ENCODE measurements around the gene CASS4. TPM values are rescaled to one million over a fixed set of nuclear protein-coding genes. Genes with fewer than 3 reads are reported as not detected.

The CASS4 gene
- total RNA-seq, 1 donor from 2014 or later: 0.26 TPM

- H3K27me3 Mint-ChIP-seq: no peaks in the 10 kb centered on the region
- no peak overlapping the region for H3K4me3 Mint-ChIP-seq (ENCODE audit: low read depth)
- no peaks in the 10 kb centered on the region for H3K9me3 Mint-ChIP-seq (ENCODE audit: low read depth)
- no peak for DNase-seq (ENCODE audit: low spot score, unreplicated experiment)
- H3K36me3 Mint-ChIP-seq (ENCODE audit: insufficient read depth): peaks cover 11% of the 10 kb centered on the region
- H3K4me1 Mint-ChIP-seq (ENCODE audit: low read depth): peaks cover 7% of the 10 kb centered on the region
- TF ChIP-seq CTCF (IDR thresholded peaks at IDR 0.05; ENCODE audit: unreplicated experiment): no peak
- no peak overlapping the region for H3K27ac Mint-ChIP-seq
Measured at GRCh38 chr20:56378386-56378785, 33.7 kb upstream of the CASS4 start.

- no peak overlapping the region for H3K4me3 Mint-ChIP-seq (ENCODE audit: low read depth)
- no peaks in the 10 kb centered on the region for H3K9me3 Mint-ChIP-seq (ENCODE audit: low read depth)
- no peak overlapping the region for H3K27ac Mint-ChIP-seq
- DNase-seq (ENCODE audit: low spot score, unreplicated experiment): no peak
- peaks cover 7% of the 10 kb centered on the region for H3K4me1 Mint-ChIP-seq (ENCODE audit: low read depth)
- H3K27me3 Mint-ChIP-seq: no peaks in the 10 kb centered on the region
- H3K36me3 Mint-ChIP-seq (ENCODE audit: insufficient read depth): peaks cover 17% of the 10 kb centered on the region
- TF ChIP-seq CTCF (IDR thresholded peaks at IDR 0.05; ENCODE audit: unreplicated experiment): no peak
Measured at GRCh38 chr20:56380375-56380774, 31.7 kb upstream of the CASS4 start.

GRCh38 chr20:56381501-56381900 lies 30.6 kb upstream of the CASS4 start:
- Mint-ChIP-seq H3K9me3 (ENCODE audit: low read depth) (no peaks in the 10 kb centered on the region), H3K4me1 (ENCODE audit: low read depth) (peaks cover 5% of the 10 kb centered on the region), H3K27me3 (no peaks in the 10 kb centered on the region), H3K36me3 (ENCODE audit: insufficient read depth) (peaks cover 18% of the 10 kb centered on the region), H3K27ac (no peak overlapping the region), H3K4me3 (ENCODE audit: low read depth) (no peak overlapping the region)
- no peak for TF ChIP-seq CTCF (IDR thresholded peaks at IDR 0.05; ENCODE audit: unreplicated experiment)
- no peak for DNase-seq (ENCODE audit: low spot score, unreplicated experiment)

GRCh38 chr20:56382696-56383095 lies 29.4 kb upstream of the CASS4 start:
- Mint-ChIP-seq H3K27ac (no peak overlapping the region), H3K4me1 (ENCODE audit: low read depth) (peaks cover 5% of the 10 kb centered on the region), H3K36me3 (ENCODE audit: insufficient read depth) (peaks cover 16% of the 10 kb centered on the region), H3K4me3 (ENCODE audit: low read depth) (no peak overlapping the region), H3K9me3 (ENCODE audit: low read depth) (no peaks in the 10 kb centered on the region), H3K27me3 (no peaks in the 10 kb centered on the region)
- TF ChIP-seq CTCF (IDR thresholded peaks at IDR 0.05; ENCODE audit: unreplicated experiment): no peak
- DNase-seq (ENCODE audit: low spot score, unreplicated experiment): no peak

GRCh38 chr20:56383334-56383733 lies 28.7 kb upstream of the CASS4 start:
- H3K27me3 Mint-ChIP-seq: no peaks in the 10 kb centered on the region
- no peak overlapping the region for H3K27ac Mint-ChIP-seq
- peaks cover 16% of the 10 kb centered on the region for H3K36me3 Mint-ChIP-seq (ENCODE audit: insufficient read depth)
- H3K4me1 Mint-ChIP-seq (ENCODE audit: low read depth): peaks cover 5% of the 10 kb centered on the region
- no peak overlapping the region for H3K4me3 Mint-ChIP-seq (ENCODE audit: low read depth)
- TF ChIP-seq CTCF (IDR thresholded peaks at IDR 0.05; ENCODE audit: unreplicated experiment): no peak
- H3K9me3 Mint-ChIP-seq (ENCODE audit: low read depth): no peaks in the 10 kb centered on the region
- no peak for DNase-seq (ENCODE audit: low spot score, unreplicated experiment)

Data from progenitor cell of endocrine pancreas (in vitro differentiated cells).